ENCODE data around the gene RNGTT.
"Not testable (repeated sequence)": the region's sequence is repeated elsewhere in the genome, so short reads cannot be mapped to it uniquely, and the experiment has no call there.

RNGTT gene

GRCh38 chr6:88985901-88986300 lies 22.5 kb upstream of the RNGTT start:
- DNase-seq (ENCODE audit: low read depth) = no peak
- TF ChIP-seq CTCF (IDR thresholded peaks at IDR 0.05; ENCODE audit: low read length, missing control alignments) = no peak
- no peak overlapping the region for H3K4me3 ChIP-seq (replicated peaks; ENCODE audit: low read depth, low read length)

GRCh38 chr6:88984606-88985005 lies 21.2 kb upstream of the RNGTT start:
- no peak overlapping the region for H3K4me3 ChIP-seq (replicated peaks; ENCODE audit: low read depth, low read length)
- DNase-seq (ENCODE audit: low read depth) = no peak
- no peak for TF ChIP-seq CTCF (IDR thresholded peaks at IDR 0.05; ENCODE audit: low read length, missing control alignments)

- DNase-seq (ENCODE audit: low read depth) = no peak
- no peak for TF ChIP-seq CTCF (IDR thresholded peaks at IDR 0.05; ENCODE audit: low read length, missing control alignments)
- H3K4me3 ChIP-seq (replicated peaks; ENCODE audit: low read depth, low read length) = no peak overlapping the region
These were observed 20.7 kb upstream of the RNGTT start for GRCh38 chr6:88984152-88984551.

GRCh38 chr6:88983532-88983931 lies 20.1 kb upstream of the RNGTT start:
- H3K4me3 ChIP-seq (replicated peaks; ENCODE audit: low read depth, low read length) = no peak overlapping the region
- DNase-seq (ENCODE audit: low read depth) = peak; percentile 76
- peak; percentile 83 for TF ChIP-seq CTCF (IDR thresholded peaks at IDR 0.05; ENCODE audit: low read length, missing control alignments)

- H3K4me3 ChIP-seq (replicated peaks; ENCODE audit: low read depth, low read length); DNase-seq (ENCODE audit: low read depth): not testable (repeated sequence)
These were observed 19.7 kb upstream of the RNGTT start for GRCh38 chr6:88983129-88983528.

GRCh38 chr6:88982720-88983119 lies 19.3 kb upstream of the RNGTT start:
- DNase-seq (ENCODE audit: low read depth) = peak; percentile 86
- no peak overlapping the region for H3K4me3 ChIP-seq (replicated peaks; ENCODE audit: low read depth, low read length)
- peak; percentile 69 for TF ChIP-seq CTCF (IDR thresholded peaks at IDR 0.05; ENCODE audit: low read length, missing control alignments)

GRCh38 chr6:88975369-88975768 lies 12.0 kb upstream of the RNGTT start:
- no peak overlapping the region for H3K4me3 ChIP-seq (replicated peaks; ENCODE audit: low read depth, low read length)
- no peak for DNase-seq (ENCODE audit: low read depth)
- no peak for TF ChIP-seq CTCF (IDR thresholded peaks at IDR 0.05; ENCODE audit: low read length, missing control alignments)

All from fibroblast of pulmonary artery (primary cell).